HepG2 (cell line): ENCODE measurements around the gene RECQL5. TPM values are rescaled to one million over a fixed set of nuclear protein-coding genes. Genes with fewer than 3 reads are reported as not detected.
A peak's percentile ranks its signal among the peaks of the same experiment; 100 is the strongest.

Experiments used
- AGO1 ChIP-seq: fragments of 200-400 bp; formaldehyde crosslinking; IDR thresholded peaks from 2 replicates; pipeline ENCODE4 v1.6.1; 2017; ENCODE audit warnings: mild to moderate bottlenecking, low read depth, low read length, moderate library complexity; ENCODE audit not compliant: poor library complexity, severe bottlenecking
- BHLHE40 ChIP-seq: IDR thresholded peaks from 2 replicates; pipeline ENCODE4 v1.6.1; 2011; ENCODE audit warnings: low read length, improper control_type of control experiment
- CTCF ChIP-seq: sonication (generic); formaldehyde crosslinking; IDR thresholded peaks from 2 replicates; pipeline ENCODE4 v1.5.0; 2020; ENCODE audit warnings: mild to moderate bottlenecking, missing genetic modification reagents, moderate library complexity
- GATA4 ChIP-seq: sonication (generic); IDR thresholded peaks from 2 replicates; pipeline ENCODE4 v1.6.1; 2016; ENCODE audit warnings: antibody characterized with exemption, low read depth, borderline replicate concordance
- MED1 ChIP-seq: sonication (generic); formaldehyde crosslinking; IDR thresholded peaks from 2 replicates; pipeline ENCODE4 v1.4.0; 2020; ENCODE audit warnings: missing genetic modification reagents
- RARA ChIP-seq: IDR thresholded peaks from 2 replicates; pipeline ENCODE4 v1.6.1; 2016; ENCODE audit warnings: missing genetic modification reagents, missing compliant biosample characterization
- SMAD1 ChIP-seq: sonication (generic); formaldehyde crosslinking; IDR thresholded peaks from 2 replicates; pipeline ENCODE4 v1.4.0; 2020; ENCODE audit warnings: missing genetic modification reagents, low read depth, mild to moderate bottlenecking, borderline replicate concordance
- SSRP1 ChIP-seq: IDR thresholded peaks from 2 replicates; pipeline ENCODE4 v1.6.1; 2016; ENCODE audit warnings: control low read depth
- THAP9 ChIP-seq: sonication (generic); formaldehyde crosslinking; IDR thresholded peaks from 2 replicates; pipeline ENCODE4; 2020; ENCODE audit warnings: missing genetic modification reagents, mild to moderate bottlenecking, borderline replicate concordance
- ZBTB38 ChIP-seq: sonication (generic); formaldehyde crosslinking; IDR thresholded peaks from 2 replicates; pipeline ENCODE4 v1.5.1; 2020; ENCODE audit warnings: mild to moderate bottlenecking, missing genetic modification reagents
- ZNF160 ChIP-seq: sonication (generic); formaldehyde crosslinking; IDR thresholded peaks from 2 replicates; pipeline ENCODE4 v1.8.0; 2022; ENCODE audit warnings: mild to moderate bottlenecking, inconsistent platforms, missing genetic modification reagents
- ZNF280D ChIP-seq: sonication (generic); formaldehyde crosslinking; IDR thresholded peaks from 2 replicates; pipeline ENCODE4 v1.5.1; 2020; ENCODE audit warnings: mild to moderate bottlenecking, missing genetic modification reagents
- ZNF547 ChIP-seq: sonication (generic); formaldehyde crosslinking; IDR thresholded peaks from 2 replicates; pipeline ENCODE4 v1.5.1; 2020; ENCODE audit warnings: mild to moderate bottlenecking, missing genetic modification reagents
- ZNF550 ChIP-seq: sonication (generic); formaldehyde crosslinking; IDR thresholded peaks from 2 replicates; pipeline ENCODE4 v1.4.0; 2020; ENCODE audit warnings: mild to moderate bottlenecking, missing genetic modification reagents, borderline replicate concordance
- ZNF552 ChIP-seq: sonication (generic); formaldehyde crosslinking; IDR thresholded peaks from 2 replicates; pipeline ENCODE4 v1.9.0; 2022; ENCODE audit warnings: missing genetic modification reagents, mild to moderate bottlenecking, borderline replicate concordance
- ZNF780A ChIP-seq: sonication (generic); formaldehyde crosslinking; IDR thresholded peaks from 2 replicates; pipeline ENCODE4 v1.8.0; 2022; ENCODE audit warnings: mild to moderate bottlenecking, missing genetic modification reagents, moderate library complexity
- polyA plus RNA-seq, 8 experiments: library from polyadenylated mRNA; depleted of rRNA in 3 of 8; stranded (reverse) in 7 of 8; unstranded in 1 of 8; fragments of >200 nt; fragmentation: Illumina TruSeq in 4 of 8; extraction: Trizol in 4 of 8; gene quantifications; 2 replicates each; pipeline versions ENCODE4 v1.2.1 to v1.2.3, GENCODE V29; 2011 to 2016; ENCODE audit warnings: low read depth in 4 of 8, missing spikeins in 1 of 8, mixed read lengths in 1 of 8; ENCODE audit not compliant: insufficient read depth in 1 of 8
- total RNA-seq, 5 experiments: library from RNA; depleted of rRNA; stranded (reverse); fragments of >200 nt; fragmentation: Illumina TruSeq; extraction: Trizol; gene quantifications; 2 replicates each; pipeline ENCODE4 v1.2.3, GENCODE V29; 2016; ENCODE audit warnings: low read depth in 1 of 5
- TF ChIP-seq, protein P1 (sequence below): sonication (generic); formaldehyde crosslinking; IDR thresholded peaks from 2 replicates; pipeline ENCODE4 v1.5.0; 2020; ENCODE audit warnings: mild to moderate bottlenecking, missing genetic modification reagents

Gene RECQL5
- total and polyA plus RNA-seq, 2 of the 13 experiments (the other 11 are each of a cell fraction or from before 2014, with no cell fraction given) = 27.7 to 32.0 TPM

DNA sequence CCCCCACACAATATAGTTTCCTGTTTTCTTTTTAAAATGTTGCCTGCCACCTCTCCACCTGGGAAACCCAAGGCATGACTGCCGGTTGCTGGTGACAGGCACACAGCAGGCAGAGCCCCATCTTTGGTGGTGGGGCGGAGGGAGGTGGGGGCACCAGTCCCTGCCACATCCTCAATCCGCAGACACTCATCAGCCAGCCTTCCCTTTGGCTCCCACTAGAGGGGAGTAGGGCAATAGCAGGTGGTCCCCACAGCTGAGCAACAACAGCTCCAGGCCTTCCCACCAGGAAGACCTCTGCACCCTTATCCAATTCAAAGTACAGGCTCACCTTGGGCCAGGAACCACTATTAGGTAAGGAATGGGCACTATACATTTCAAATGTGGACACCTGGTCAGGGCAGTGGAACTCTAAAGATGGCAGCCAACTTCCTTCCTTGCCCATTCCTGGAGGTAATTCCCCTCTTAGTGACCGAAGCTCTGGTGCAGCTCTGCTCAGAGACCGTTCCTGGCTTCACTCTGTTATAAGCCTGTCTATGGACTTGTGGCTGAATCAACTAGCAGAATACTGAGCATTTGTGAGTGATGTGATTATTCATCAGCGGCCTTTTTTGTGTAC lies 13.9 kb downstream of the RECQL5 start (continued):
- TF ChIP-seq ZNF280D (CRISPR knock-in tag) (no peak), CTCF (CRISPR knock-in tag) (peak; percentile 90), RARA (no peak), GATA4 (no peak), ZNF552 (CRISPR knock-in tag) (no peak), ZNF547 (0 out of 2 replicates have a peak, but pooled peaks have one; percentile 50), MED1 (CRISPR knock-in tag) (no peak), ZBTB38 (CRISPR knock-in tag) (peak; percentile 71; the same call in 1 of the 2 replicates), AGO1 (no peak), ZNF780A (CRISPR knock-in tag) (no peak), BHLHE40 (no peak), SSRP1 (0 out of 2 replicates have a peak, but pooled peaks have one; percentile 30), ZNF550 (CRISPR knock-in tag) (no peak), ZNF160 (CRISPR knock-in tag) (no peak), SMAD1 (no peak), THAP9 (no peak)
- TF ChIP-seq, protein P1, sequence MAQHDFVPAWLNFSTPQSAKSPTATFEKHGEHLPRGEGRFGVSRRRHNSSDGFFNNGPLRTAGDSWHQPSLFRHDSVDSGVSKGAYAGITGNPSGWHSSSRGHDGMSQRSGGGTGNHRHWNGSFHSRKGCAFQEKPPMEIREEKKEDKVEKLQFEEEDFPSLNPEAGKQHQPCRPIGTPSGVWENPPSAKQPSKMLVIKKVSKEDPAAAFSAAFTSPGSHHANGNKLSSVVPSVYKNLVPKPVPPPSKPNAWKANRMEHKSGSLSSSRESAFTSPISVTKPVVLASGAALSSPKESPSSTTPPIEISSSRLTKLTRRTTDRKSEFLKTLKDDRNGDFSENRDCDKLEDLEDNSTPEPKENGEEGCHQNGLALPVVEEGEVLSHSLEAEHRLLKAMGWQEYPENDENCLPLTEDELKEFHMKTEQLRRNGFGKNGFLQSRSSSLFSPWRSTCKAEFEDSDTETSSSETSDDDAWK = no peak
